ENCODE results near the gene GATAD2A.

The GATAD2A gene

DNA sequence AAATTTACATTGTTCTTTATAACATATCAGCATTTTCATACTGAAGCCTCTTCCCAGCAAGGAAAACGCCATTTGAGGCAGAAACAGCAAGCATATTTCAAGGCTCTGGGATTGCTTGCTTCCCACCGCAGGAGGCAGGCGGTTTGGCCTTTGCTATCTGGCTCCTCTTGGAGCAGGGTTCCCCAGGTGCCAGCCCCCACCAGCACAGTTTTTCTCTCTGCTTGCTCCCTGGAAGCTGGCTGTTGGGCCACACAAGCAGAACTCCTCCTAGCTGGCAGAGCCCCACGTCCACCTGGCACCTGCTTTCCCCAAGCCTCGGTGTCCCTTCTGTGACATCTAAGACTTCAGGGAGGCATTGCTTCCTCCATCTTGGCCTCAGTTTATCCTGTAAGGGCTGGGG, 16.7 kb downstream of the GATAD2A start:
- no peak for DNase-seq (ENCODE audit: low read depth)

DNA sequence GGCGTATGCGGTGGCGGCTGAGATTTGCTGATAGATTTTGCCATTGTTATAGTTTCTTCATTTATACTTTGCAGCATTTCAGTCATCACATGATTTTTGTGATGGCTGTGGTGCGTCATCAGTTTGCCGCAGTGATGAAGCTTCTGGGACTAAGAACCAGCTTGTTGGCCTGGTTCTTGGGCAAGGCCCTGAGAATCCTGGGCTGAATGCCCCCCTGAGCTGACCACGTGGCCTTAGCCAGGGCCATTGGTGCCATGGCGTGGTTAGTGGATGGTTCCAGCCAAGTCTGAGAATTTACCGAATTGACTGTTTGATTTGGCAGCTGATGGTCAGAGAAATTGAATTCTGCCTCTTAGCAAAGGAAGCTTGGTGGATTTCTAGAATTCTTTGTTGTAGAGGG, 17.8 kb downstream of the GATAD2A start:
- DNase-seq (ENCODE audit: low read depth): no peak

GRCh38 chr19:19425170-19425875, 19.8 kb downstream of the GATAD2A start:
- no peak for DNase-seq (ENCODE audit: low read depth)

DNA sequence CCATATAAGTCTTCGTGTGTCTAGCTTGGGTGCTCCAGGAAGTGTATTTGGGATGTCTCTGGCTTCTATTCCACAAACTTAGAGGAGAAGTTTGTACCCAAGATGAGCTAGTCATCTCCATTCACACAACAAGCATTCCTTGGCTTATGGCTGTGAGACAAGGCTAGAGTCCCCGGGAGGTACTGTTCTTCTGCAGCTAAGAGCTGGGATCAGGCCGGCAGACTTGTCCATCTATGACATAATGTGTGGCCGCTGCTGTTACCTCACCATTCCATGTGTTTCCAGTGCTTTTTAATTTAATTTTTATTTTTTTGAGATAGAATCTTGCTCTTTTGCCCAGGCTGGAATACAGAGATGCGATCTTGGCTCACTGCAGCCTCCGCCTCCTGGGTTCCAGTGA, 20.7 kb downstream of the GATAD2A start:
- DNase-seq (ENCODE audit: low read depth): no peak

DNA sequence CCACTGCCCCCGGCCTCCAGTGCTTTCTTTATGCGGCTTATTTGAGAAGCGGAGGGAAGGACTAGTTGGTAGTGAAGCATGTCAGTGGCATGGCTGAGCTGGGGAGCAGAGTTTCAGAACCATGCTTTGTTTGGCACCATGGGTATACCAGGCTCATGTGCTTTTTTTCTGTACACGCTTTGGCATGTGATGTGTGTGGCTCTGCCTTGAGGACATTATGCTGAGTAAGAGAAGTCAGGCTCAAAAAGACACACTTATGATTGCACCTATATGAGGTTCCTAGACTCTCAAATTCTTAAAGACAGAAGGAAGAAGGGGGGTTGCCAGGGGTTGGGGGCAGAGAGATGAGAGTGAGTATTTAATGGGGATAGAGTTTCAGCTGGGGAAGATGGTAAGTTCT, 21.3 kb downstream of the GATAD2A start:
- DNase-seq (ENCODE audit: low read depth): no peak

DNA sequence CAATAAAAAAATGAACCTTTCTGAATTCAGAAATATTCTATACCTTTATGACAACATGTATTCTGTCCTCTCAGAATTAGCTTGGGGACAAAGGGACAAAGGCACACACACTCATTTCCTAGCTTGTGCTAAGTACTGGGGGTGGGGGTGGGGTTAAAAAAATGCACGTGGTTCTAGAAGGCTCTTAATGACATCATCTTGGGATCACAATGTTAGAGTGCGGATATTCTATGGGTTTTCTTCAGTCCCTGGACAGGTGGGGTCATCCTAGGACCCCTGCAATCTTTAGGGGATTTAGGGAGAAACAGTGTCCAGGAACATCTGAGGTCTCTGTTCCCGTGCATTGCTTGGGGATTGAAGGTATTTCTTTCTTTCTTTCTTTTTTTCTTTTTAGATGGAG, 21.8 kb downstream of the GATAD2A start:
- DNase-seq (ENCODE audit: low read depth): no peak

GRCh38 chr19:19427944-19428343, 22.5 kb downstream of the GATAD2A start:
- DNase-seq (ENCODE audit: low read depth): no peak

GRCh38 chr19:19428746-19429145, 23.3 kb downstream of the GATAD2A start:
- no peak for DNase-seq (ENCODE audit: low read depth)

GRCh38 chr19:19429361-19429760, 23.9 kb downstream of the GATAD2A start:
- DNase-seq (ENCODE audit: low read depth): no peak

GRCh38 chr19:19432732-19433131, 27.3 kb downstream of the GATAD2A start:
- no peak for DNase-seq (ENCODE audit: low read depth)

DNA sequence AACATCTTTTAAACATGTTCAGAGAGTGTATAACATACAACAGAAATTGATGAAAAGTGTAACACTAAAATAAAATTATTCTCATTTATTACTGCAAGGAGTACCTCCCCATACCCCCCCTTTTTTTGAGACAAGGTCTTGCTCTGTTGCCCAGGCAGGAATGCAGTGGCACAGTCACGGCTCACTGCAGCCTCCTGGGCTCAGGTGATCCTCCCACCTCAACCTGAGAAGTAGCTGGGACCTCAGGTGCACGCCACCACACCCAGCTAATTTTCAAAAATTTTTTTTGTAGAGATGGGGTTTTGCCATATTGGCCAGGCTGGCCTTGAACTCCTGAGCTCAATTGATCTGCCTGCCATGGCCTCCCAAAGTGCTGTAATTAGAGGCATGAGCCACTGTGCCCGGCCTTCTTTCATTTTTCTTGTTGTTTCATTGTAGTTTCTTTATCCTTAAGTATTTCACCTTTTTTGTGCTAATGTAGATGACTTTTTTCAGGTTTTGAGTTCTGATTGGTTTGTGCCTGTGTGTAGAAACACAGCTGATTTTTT, 28.3 kb downstream of the GATAD2A start:
- no peak for DNase-seq (ENCODE audit: low read depth)

GRCh38 chr19:19434483-19435045, 29.1 kb downstream of the GATAD2A start:
- no peak for DNase-seq (ENCODE audit: low read depth)

DNA sequence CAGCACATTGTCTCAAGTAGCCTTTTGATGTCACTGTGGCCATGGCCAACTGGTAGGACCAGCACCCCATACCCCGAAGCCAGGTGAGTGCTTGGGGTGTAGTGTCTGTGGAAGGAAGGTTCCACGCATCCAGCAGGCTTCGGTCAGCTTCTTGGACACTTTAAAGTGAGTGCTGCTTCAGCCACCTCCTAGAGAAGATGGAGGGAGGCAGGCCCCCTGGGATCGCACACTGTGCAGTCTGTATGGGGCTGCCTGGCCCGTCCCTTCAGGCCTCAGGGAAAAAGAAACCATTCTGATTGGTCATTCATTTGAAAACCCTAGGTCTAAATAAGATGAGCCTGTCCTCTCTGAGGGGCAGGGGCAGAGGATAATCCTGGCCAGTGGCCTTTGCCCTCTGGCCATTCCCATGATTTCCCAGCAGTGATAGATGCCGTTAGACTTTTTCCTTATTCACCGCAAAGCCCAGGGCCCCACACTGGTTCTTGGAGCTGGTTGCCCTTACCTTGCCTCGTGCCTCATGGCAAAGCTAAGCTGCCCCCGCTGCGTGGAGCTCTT, 30.7 kb downstream of the GATAD2A start:
- DNase-seq (ENCODE audit: low read depth): no peak

- DNase-seq (ENCODE audit: low read depth): no peak
Measured at GRCh38 chr19:19438366-19439175, 33.1 kb downstream of the GATAD2A start.

GRCh38 chr19:19439176-19439482, 33.7 kb downstream of the GATAD2A start:
- no peak for DNase-seq (ENCODE audit: low read depth)

- no peak for DNase-seq (ENCODE audit: low read depth)
Measured at GRCh38 chr19:19443283-19443682, 37.8 kb downstream of the GATAD2A start.

- DNase-seq (ENCODE audit: low read depth): no peak
Measured at GRCh38 chr19:19443902-19444680, 38.6 kb downstream of the GATAD2A start.

DNA sequence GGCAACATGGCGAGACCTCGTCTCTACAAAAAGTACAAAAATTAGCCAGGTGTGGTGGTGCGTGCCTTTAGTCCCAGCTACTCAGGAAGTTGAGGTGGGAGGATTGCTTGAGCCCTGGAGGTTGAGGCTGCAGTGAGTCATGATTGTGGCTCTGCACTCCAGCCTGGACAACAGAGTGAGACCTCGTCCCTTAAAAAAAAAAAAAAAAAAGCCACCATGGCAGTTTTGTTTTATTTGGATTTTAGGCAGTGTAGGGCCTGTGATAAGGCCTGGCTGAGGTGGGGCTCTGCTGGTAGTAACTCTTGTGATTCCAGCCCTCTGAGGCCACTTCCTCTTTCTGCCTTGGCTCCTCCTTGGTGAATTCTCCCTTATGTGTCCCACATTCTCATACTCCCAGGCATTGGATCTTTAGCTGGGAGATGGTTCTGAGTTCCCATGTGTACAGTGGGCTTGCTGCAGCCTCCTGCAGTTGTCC, 39.2 kb downstream of the GATAD2A start:
- no peak for DNase-seq (ENCODE audit: low read depth)

GRCh38 chr19:19445288-19445687, 39.8 kb downstream of the GATAD2A start:
- DNase-seq (ENCODE audit: low read depth): no peak

DNA sequence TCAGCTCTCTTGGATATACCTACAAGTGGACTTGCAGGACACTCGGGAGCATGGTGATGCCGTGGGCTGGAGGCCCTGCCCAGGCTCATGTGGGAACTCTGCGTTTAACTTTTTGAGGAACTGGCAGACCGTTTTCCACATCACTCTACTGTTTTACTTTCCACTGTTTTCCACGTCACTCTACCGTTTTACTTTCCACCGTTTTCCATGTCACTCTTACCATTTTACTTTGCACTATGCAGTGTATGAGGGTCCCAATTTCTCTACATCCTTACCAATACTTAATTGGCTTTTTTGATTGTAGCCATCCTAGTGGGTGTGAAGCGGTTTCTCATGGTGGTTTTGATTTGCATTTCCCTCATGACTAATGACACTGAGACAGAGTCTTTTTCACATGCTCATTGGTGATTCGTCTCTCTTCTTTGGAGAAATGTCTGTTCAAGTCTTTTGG, 40.5 kb downstream of the GATAD2A start:
- DNase-seq (ENCODE audit: low read depth): no peak

GRCh38 chr19:19446655-19447437, 41.4 kb downstream of the GATAD2A start:
- no peak for DNase-seq (ENCODE audit: low read depth)
